ENCODE data around the gene MT1F. TPM values are rescaled to one million over a fixed set of nuclear protein-coding genes. Genes with fewer than 3 reads are reported as not detected.
A peak's percentile ranks its signal among the peaks of the same experiment; 100 is the strongest.
"Not testable (repeated sequence)": the region's sequence is repeated elsewhere in the genome, so short reads cannot be mapped to it uniquely, and the experiment has no call there.

The MT1F gene
- total RNA-seq, 2 experiments from 2014 or later, result 24.1 to 27.8 TPM

- Mint-ChIP-seq H3K27ac (peak overlapping the region; percentile 65), H3K9me3 (no peaks in the 10 kb centered on the region), H3K27me3 (peaks cover 11% of the 10 kb centered on the region), H3K4me3 (peak overlapping the region; percentile 85), H3K36me3 (no peaks in the 10 kb centered on the region), H3K4me1 (peaks cover 30% of the 10 kb centered on the region)
- peak; percentile 98 for ATAC-seq (ENCODE audit: low read depth)
- peak; percentile 79 for DNase-seq
- POLR2A ChIA-PET, result interaction anchor here (0.7 to 2.1 kb wide), 8 partner anchors 8 to 65 kb away, joined by 3 to 13 read pairs (median 4); partner anchors contain the start of genes MT1E, MT1X and MT2A
Observed at GRCh38 chr16:56617212-56618085, 40.3 kb upstream of the MT1F start.

- POLR2A ChIA-PET, result interaction anchor here (1.0 to 2.1 kb wide), 6 partner anchors 7 to 64 kb away, joined by 3 to 13 read pairs (median 5); partner anchors contain the start of genes MT1E, MT1X and MT2A
- DNase-seq, result no peak
- peaks cover 31% of the 10 kb centered on the region for H3K4me1 Mint-ChIP-seq
- H3K27ac Mint-ChIP-seq, result no peak overlapping the region
- H3K4me3 Mint-ChIP-seq, result peak overlapping the region; percentile 85
- peaks cover under 1% of the 10 kb centered on the region for H3K36me3 Mint-ChIP-seq
- ATAC-seq (ENCODE audit: low read depth), result no peak
- peaks cover 11% of the 10 kb centered on the region for H3K27me3 Mint-ChIP-seq
- no peaks in the 10 kb centered on the region for H3K9me3 Mint-ChIP-seq
Observed at GRCh38 chr16:56618138-56618537, 39.6 kb upstream of the MT1F start.

GRCh38 chr16:56620339-56620897 is 37.3 kb upstream of the MT1F start:
- Mint-ChIP-seq H3K9me3 (no peaks in the 10 kb centered on the region), H3K4me3 (no peak overlapping the region), H3K27ac (no peak overlapping the region), H3K4me1 (peaks cover 28% of the 10 kb centered on the region), H3K27me3 (peaks cover 20% of the 10 kb centered on the region), H3K36me3 (peaks cover 3% of the 10 kb centered on the region)
- POLR2A ChIA-PET, result interaction anchor here (1.0 kb wide), 1 partner anchor 11 kb away, joined by 4 read pairs; no protein-coding TSS in a partner anchor
- DNase-seq, result no peak
- ATAC-seq (ENCODE audit: low read depth), result no peak

GRCh38 chr16:56621665-56622445 is 35.9 kb upstream of the MT1F start:
- H3K27ac Mint-ChIP-seq; DNase-seq; H3K9me3 Mint-ChIP-seq; H3K4me3 Mint-ChIP-seq; ATAC-seq (ENCODE audit: low read depth); H3K36me3 Mint-ChIP-seq: not testable (repeated sequence)
- POLR2A ChIA-PET, result interaction anchor here (0.6 kb wide), 1 partner anchor 8 kb away, joined by 4 read pairs; no protein-coding TSS in a partner anchor
- peaks cover 28% of the 10 kb centered on the region for H3K4me1 Mint-ChIP-seq
- H3K27me3 Mint-ChIP-seq, result peaks cover 24% of the 10 kb centered on the region

GRCh38 chr16:56623184-56623583 is 34.6 kb upstream of the MT1F start:
- not testable (repeated sequence) for H3K36me3 Mint-ChIP-seq, H3K27ac Mint-ChIP-seq
- POLR2A ChIA-PET, result interaction anchor here (1.3 to 1.8 kb wide), 2 partner anchors 14 to 79 kb away, joined by 3 to 12 read pairs; partner anchors contain the start of gene MT2A

GRCh38 chr16:56623637-56624036 is 34.1 kb upstream of the MT1F start:
- DNase-seq (no peak), ATAC-seq (ENCODE audit: low read depth) (no peak)
- Mint-ChIP-seq H3K27ac (no peak overlapping the region), H3K4me3 (no peak overlapping the region), H3K4me1 (peaks cover 19% of the 10 kb centered on the region), H3K27me3 (peaks cover 20% of the 10 kb centered on the region), H3K9me3 (no peaks in the 10 kb centered on the region), H3K36me3 (peaks cover 4% of the 10 kb centered on the region)
- POLR2A ChIA-PET, result interaction anchor here (1.3 to 1.8 kb wide), 2 partner anchors 15 to 78 kb away, joined by 3 to 12 read pairs; partner anchors contain the start of gene MT2A

More at GRCh38 chr16:56623184-56623583, 34.6 kb upstream of the MT1F start:
- not testable (repeated sequence) for H3K4me3 Mint-ChIP-seq; DNase-seq; ATAC-seq (ENCODE audit: low read depth); H3K9me3 Mint-ChIP-seq
- Mint-ChIP-seq H3K4me1 (peaks cover 21% of the 10 kb centered on the region), H3K27me3 (peaks cover 25% of the 10 kb centered on the region)

GRCh38 chr16:56625140-56625942 is 32.4 kb upstream of the MT1F start, which contains the start of gene MT1E:
Gene MT1E (plus strand): TSS chr16:56625781. CDS start chr16:56625852, 71 bp downstream.
- H3K4me3 Mint-ChIP-seq, result peak within 1 kb of the TSS; percentile 94
- DNase-seq (peak; percentile 80), ATAC-seq (ENCODE audit: low read depth) (peak; percentile 86)
- peaks cover 18% of the 10 kb centered on the region for H3K27me3 Mint-ChIP-seq
- no peaks in the 10 kb centered on the region for H3K9me3 Mint-ChIP-seq
- H3K36me3 Mint-ChIP-seq, result peaks cover 4% of the 10 kb centered on the region
- H3K4me1 Mint-ChIP-seq, result peaks cover 17% of the 10 kb centered on the region
- POLR2A ChIA-PET, result interaction anchor here (0.7 to 2.2 kb wide), 20 partner anchors 8 to 93 kb away, joined by 3 to 22 read pairs (median 4); partner anchors contain the start of genes MT1H, MT1X and MT2A
- peak within 1 kb of the TSS; percentile 93 for H3K27ac Mint-ChIP-seq

GRCh38 chr16:56625943-56626654 is 31.7 kb upstream of the MT1F start:
- H3K9me3 Mint-ChIP-seq, result no peaks in the 10 kb centered on the region
- H3K36me3 Mint-ChIP-seq, result peaks cover 4% of the 10 kb centered on the region
- peaks cover 17% of the 10 kb centered on the region for H3K4me1 Mint-ChIP-seq
- peak overlapping the region; percentile 94 for H3K4me3 Mint-ChIP-seq
- peak overlapping the region; percentile 91 for H3K27ac Mint-ChIP-seq
- ATAC-seq (ENCODE audit: low read depth) (peak; percentile 46), DNase-seq (no peak)
- POLR2A ChIA-PET, result interaction anchor here (0.7 to 2.2 kb wide), 19 partner anchors 9 to 92 kb away, joined by 3 to 22 read pairs (median 4); partner anchors contain the start of genes MT1X and MT2A
- peaks cover 26% of the 10 kb centered on the region for H3K27me3 Mint-ChIP-seq

- DNase-seq (no peak), ATAC-seq (ENCODE audit: low read depth) (no peak)
- H3K27me3 Mint-ChIP-seq, result peaks cover 32% of the 10 kb centered on the region
- H3K27ac Mint-ChIP-seq, result no peak overlapping the region
- peak overlapping the region; percentile 94 for H3K4me3 Mint-ChIP-seq
- H3K36me3 Mint-ChIP-seq, result peaks cover 4% of the 10 kb centered on the region
- POLR2A ChIA-PET, result interaction anchor here (1.6 to 1.9 kb wide), 2 partner anchors 10 to 12 kb away, joined by 5 to 6 read pairs; no protein-coding TSS in a partner anchor
- H3K9me3 Mint-ChIP-seq, result no peaks in the 10 kb centered on the region
- H3K4me1 Mint-ChIP-seq, result peaks cover 17% of the 10 kb centered on the region
Observed at GRCh38 chr16:56626685-56627084, 31.1 kb upstream of the MT1F start.

GRCh38 chr16:56628486-56629350 is 29.0 kb upstream of the MT1F start:
- Mint-ChIP-seq H3K27me3 (peaks cover 47% of the 10 kb centered on the region), H3K4me3 (peak overlapping the region; percentile 6)
- DNase-seq, result no peak

GRCh38 chr16:56629531-56629930 is 28.2 kb upstream of the MT1F start:
- ATAC-seq (ENCODE audit: low read depth) (no peak), DNase-seq (no peak)
- Mint-ChIP-seq H3K27ac (no peak overlapping the region), H3K36me3 (peaks cover 2% of the 10 kb centered on the region), H3K4me1 (peaks cover 20% of the 10 kb centered on the region), H3K4me3 (no peak overlapping the region), H3K27me3 (peaks cover 52% of the 10 kb centered on the region), H3K9me3 (no peaks in the 10 kb centered on the region)
- POLR2A ChIA-PET, result interaction anchor here (1.9 kb wide), 1 partner anchor 14 kb away, joined by 6 read pairs; no protein-coding TSS in a partner anchor

More at GRCh38 chr16:56628486-56629350, 29.0 kb upstream of the MT1F start:
- peaks cover 20% of the 10 kb centered on the region for H3K4me1 Mint-ChIP-seq
- POLR2A ChIA-PET, result no interaction called here
- H3K36me3 Mint-ChIP-seq, result peaks cover 2% of the 10 kb centered on the region
- no peak overlapping the region for H3K27ac Mint-ChIP-seq
- no peak for ATAC-seq (ENCODE audit: low read depth)
- no peaks in the 10 kb centered on the region for H3K9me3 Mint-ChIP-seq
